HG03135 (cell line): ENCODE data around the gene STK25.
"Not testable (repeated sequence)": the region's sequence is repeated elsewhere in the genome, so short reads cannot be mapped to it uniquely, and the experiment has no call there.

Experiments
- ATAC-seq: cut with Tn5 transposase; IDR thresholded peaks from one replicate; pipeline ENCODE4 v1.9.1; 2021; ENCODE audit warnings: mild to moderate bottlenecking, moderate library complexity; ENCODE audit not compliant: unreplicated experiment

STK25 gene

GRCh38 chr2:241467777-241468475 is 40.5 kb downstream of the STK25 start:
- ATAC-seq, result no peak

DNA sequence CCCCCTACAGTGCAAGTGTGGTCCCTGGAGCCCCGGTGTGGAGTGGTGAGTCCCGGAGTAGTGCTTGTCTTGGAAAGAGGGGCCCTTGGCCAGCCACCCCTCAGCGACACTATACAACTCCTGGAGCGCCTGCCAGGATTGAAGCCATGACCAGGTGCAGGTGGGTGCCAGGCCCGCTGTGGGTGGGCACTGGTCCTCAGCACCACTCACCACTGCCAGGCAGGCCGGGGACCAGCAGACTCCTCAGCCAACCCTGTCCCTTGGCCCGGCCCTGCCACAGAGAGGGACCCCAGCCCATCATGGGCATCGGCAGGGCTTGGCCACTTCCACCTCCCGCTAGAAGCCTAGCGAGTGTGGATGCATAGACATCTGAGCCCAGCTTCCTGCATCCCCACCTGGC is 42.2 kb downstream of the STK25 start:
- no peak for ATAC-seq

GRCh38 chr2:241465543-241465942 is 42.8 kb downstream of the STK25 start:
- no peak for ATAC-seq

- ATAC-seq, result no peak
Measured at GRCh38 chr2:241463276-241464135, 44.9 kb downstream of the STK25 start.

GRCh38 chr2:241461693-241462677 is 46.4 kb downstream of the STK25 start:
- no peak for ATAC-seq

DNA sequence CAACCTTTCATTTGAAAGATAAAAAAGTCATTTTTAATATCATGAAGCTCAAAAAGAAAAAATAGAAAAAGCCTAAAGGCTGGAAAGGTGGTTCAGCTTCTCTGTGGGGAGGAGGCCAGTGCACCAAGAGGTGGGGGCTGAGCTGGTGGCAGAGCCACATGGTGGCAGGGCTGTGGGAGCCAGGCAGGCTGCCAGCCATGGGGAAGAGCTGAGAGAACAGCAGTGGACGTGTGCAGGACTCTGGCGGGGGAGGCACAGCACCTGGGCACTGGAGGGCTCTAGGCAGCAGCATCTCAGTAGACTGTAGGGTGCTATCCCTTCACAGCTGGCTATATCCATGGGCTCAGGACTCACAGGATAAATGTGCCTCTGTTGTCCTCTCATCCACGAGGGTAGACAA is 47.8 kb downstream of the STK25 start:
- no peak for ATAC-seq

DNA sequence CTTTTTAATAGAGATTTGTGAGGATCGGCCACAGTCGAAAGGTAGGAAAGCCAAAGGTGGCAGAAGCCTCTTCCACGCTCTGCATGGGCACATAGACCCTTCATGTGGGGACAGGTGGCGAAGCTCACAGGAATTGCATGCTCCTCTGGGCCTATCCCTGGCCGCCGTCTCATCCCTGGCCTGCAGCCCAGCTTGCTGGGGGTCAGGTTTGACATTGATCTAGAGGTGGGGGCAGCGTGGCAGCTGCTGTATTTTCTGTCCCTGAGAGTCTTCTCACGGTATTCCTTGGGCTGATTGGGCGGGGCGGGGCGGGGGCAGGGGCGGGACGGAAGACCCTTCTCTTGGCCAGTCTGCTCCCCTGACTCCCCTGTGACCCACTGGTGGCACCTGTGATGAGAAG is 48.9 kb downstream of the STK25 start:
- no peak for ATAC-seq

GRCh38 chr2:241458687-241459086 is 49.7 kb downstream of the STK25 start:
- ATAC-seq, result no peak

GRCh38 chr2:241456546-241456945 is 51.8 kb downstream of the STK25 start:
- ATAC-seq, result no peak

GRCh38 chr2:241454837-241455485 is 53.4 kb downstream of the STK25 start:
- no peak for ATAC-seq

GRCh38 chr2:241453919-241454318 is 54.5 kb downstream of the STK25 start:
- ATAC-seq, result not testable (repeated sequence)

DNA sequence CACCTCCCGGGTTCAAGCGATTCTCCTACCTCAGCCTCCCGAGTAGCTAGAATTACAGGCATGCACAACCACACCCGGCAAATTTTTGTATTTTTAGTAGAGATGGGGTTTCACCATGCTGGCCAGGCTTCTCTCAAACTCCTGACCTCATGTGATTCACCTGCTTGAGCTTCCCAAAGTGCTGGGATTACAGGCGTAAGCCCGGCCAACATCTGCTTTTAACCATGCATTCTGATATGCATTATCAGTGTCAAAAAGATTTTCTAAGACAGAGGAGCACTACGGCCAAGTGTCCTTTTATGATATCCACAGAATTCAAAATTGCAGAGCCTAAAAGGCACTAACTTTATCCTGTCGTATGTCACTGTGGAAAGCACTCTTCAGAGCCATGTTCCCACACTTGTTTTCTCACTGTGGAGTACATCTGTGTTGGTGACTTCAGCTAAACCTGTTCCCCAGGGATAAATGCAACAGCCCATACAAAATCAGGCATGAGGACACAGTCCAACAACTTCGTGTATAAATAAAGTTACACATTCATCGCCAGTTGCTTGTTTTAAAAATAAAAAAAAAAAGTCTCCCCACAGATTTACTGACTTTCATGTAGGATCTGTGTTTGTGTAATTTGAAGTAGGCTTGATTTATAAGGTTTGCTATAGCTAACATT is 56.4 kb downstream of the STK25 start:
- no peak for ATAC-seq

- ATAC-seq, result not testable (repeated sequence)
Measured at GRCh38 chr2:241450092-241450491, 58.3 kb downstream of the STK25 start.

GRCh38 chr2:241445426-241445825 is 63.0 kb downstream of the STK25 start:
- ATAC-seq, result no peak

- ATAC-seq, result no peak
Measured at GRCh38 chr2:241443486-241444223, 64.7 kb downstream of the STK25 start.
